Kidney (tissue), 14 donors: ENCODE measurements around the gene LMNB1. TPM values are rescaled to one million over a fixed set of nuclear protein-coding genes. Genes with fewer than 3 reads are reported as not detected.

Source experiments
- DNase-seq, 5 donors: peaks; one replicate each; pipeline ENCODE4 v3.0.0-alpha.2; 2013 to 2020
- FAIRE-seq: peaks from 2 replicates; lab custom pipeline; 2012; peaks lifted over from hg19 to GRCh38; lab: Jason Lieb, UNC
- H3K27ac ChIP-seq, 2 donors: one replicate each; pipeline ENCODE4 v1.7.0; 2013; ENCODE audit warnings: low read depth in 2 of 2, low read length in 2 of 2, inconsistent platforms in 1 of 2
- H3K27me3 ChIP-seq: one replicate; pipeline ENCODE4 v1.7.1; 2013; ENCODE audit warnings: low read length, inconsistent platforms; ENCODE audit not compliant: control insufficient read depth, insufficient read depth
- H3K36me3 ChIP-seq, 3 donors: one replicate each; pipeline versions ENCODE4 v1.7.0 to v1.7.1; 2013; ENCODE audit warnings: low read length in 3 of 3, control low read depth in 1 of 3, inconsistent platforms in 1 of 3; ENCODE audit not compliant: insufficient read depth in 3 of 3, control insufficient read depth in 2 of 3
- H3K4me1 ChIP-seq, 3 donors: one replicate each; pipeline versions ENCODE4 v1.7.0 to v1.7.1; 2013; ENCODE audit warnings: low read length in 3 of 3, inconsistent platforms in 1 of 3, low read depth in 1 of 3; ENCODE audit not compliant: control insufficient read depth in 2 of 3, insufficient read depth in 2 of 3
- H3K4me3 ChIP-seq, 3 donors: one replicate each; pipeline versions ENCODE4 v1.7.0 to v1.8.1; 2013; ENCODE audit warnings: low read length in 3 of 3, control low read depth in 1 of 3, inconsistent platforms in 1 of 3
- H3K9ac ChIP-seq, 3 donors: one replicate each; pipeline versions ENCODE4 v1.7.0 to v1.7.1; 2013; ENCODE audit warnings: low read length in 3 of 3, control low read depth in 1 of 3, inconsistent platforms in 1 of 3
- H3K9me3 ChIP-seq, 3 donors: one replicate each; pipeline versions ENCODE4 v1.7.0 to v1.7.1; 2013; ENCODE audit warnings: low read length in 3 of 3, control low read depth in 1 of 3, inconsistent platforms in 1 of 3; ENCODE audit not compliant: control insufficient read depth in 2 of 3, insufficient read depth in 1 of 3
- intact Hi-C: fragments of 100-400 bp; cut with DNase I; formaldehyde crosslinking; loops from one replicate; pipeline ENCODE4 v1.11.1; 2022
- polyA plus RNA-seq: library from polyadenylated mRNA; stranded (reverse); fragments of 350-450 nt; fragmentation: Illumina TruSeq; extraction: RNeasy Lipid Tissue Mini Kit (QIAGEN cat#74804); gene quantifications from one replicate; pipeline ENCODE4 v1.2.3, GENCODE V29; 2014; ENCODE audit warnings: low read depth, low replicate concordance; ENCODE audit not compliant: insufficient read depth
- total RNA-seq: library from RNA; stranded (reverse); fragmentation: NEBNext Ultra II Directional; extraction: Animal tissue kit (Norgen Biotek cat#: 25700); gene quantifications from one replicate; pipeline ENCODE4 v1.2.1, GENCODE V29; 2021
- TF ChIP-seq, protein P1 (sequence below): IDR thresholded peaks from 3 replicates; pipeline ENCODE4 v1.5.1; 2012; ENCODE audit warnings: mild to moderate bottlenecking, moderate library complexity, borderline replicate concordance; ENCODE audit not compliant: insufficient read depth; ENCODE audit errors: extremely low read depth
- donor health status: control.
- donor health status: control.
- donor health status: control.
- donor health status: control.
- donor health status: control.
- donor health status: DM: yes; HTN: yes; CAD: no.
- donor health status: Normal renal cell carcinoma (clear cell type).

The LMNB1 gene
- total and polyA plus RNA-seq, 2 donors from 2014 or later = 1.7 to 10.3 TPM

DNA sequence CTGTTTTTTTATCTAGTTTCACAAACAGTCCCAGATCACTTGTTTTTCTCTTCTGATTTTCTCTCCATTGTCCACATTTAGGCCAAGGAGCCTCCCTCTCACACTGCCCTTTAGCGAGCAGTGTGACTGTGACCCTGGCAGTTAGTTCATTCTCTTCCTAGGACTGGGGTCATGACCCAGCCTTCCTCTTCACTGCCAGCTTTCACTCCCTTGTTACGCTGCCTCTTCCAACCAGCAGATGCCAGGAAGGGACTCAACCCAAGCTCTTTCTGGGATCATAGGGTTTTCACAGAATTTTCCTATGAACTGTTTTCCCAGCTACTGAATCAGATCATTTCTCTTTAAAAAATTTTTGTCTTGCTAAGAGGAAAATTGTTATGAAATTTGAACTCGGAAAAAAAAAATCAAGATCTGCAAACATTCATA, 70.9 kb downstream of the LMNB1 start:
- intact Hi-C loops = no loop called here
- DNase-seq (peak in 1 of 5 donors; percentile 49), FAIRE-seq (no peak)
- Histone ChIP-seq H3K27me3 (no peaks in the 10 kb centered on the region), H3K4me1 (peaks cover 0 to 8% (median 0%) of the 10 kb centered on the region in 3 donors), H3K36me3 (no peaks in the 10 kb centered on the region), H3K27ac (no peak overlapping the region), H3K9me3 (no peaks in the 10 kb centered on the region), H3K4me3 (no peak overlapping the region), H3K9ac (no peak overlapping the region)
- TF ChIP-seq, protein P1, sequence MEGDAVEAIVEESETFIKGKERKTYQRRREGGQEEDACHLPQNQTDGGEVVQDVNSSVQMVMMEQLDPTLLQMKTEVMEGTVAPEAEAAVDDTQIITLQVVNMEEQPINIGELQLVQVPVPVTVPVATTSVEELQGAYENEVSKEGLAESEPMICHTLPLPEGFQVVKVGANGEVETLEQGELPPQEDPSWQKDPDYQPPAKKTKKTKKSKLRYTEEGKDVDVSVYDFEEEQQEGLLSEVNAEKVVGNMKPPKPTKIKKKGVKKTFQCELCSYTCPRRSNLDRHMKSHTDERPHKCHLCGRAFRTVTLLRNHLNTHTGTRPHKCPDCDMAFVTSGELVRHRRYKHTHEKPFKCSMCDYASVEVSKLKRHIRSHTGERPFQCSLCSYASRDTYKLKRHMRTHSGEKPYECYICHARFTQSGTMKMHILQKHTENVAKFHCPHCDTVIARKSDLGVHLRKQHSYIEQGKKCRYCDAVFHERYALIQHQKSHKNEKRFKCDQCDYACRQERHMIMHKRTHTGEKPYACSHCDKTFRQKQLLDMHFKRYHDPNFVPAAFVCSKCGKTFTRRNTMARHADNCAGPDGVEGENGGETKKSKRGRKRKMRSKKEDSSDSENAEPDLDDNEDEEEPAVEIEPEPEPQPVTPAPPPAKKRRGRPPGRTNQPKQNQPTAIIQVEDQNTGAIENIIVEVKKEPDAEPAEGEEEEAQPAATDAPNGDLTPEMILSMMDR = no peak

DNA sequence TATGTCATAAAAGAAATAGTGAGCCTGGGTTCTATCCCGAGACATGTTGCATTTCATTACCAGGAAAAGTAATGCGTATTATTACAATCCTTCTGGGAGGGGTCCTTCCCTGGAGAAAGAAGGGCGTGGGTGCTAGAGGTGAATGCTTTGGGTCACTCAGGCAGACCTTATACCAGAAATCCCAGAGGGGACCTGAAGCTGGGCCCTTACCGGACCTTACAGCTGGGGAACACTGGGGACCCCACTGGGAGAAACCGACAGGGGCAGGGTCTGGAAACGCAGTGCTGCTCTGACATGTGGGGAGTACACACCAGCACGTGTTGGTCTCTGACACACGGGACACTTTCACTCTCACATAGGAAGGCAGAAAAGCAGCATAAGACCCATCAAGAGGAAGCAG, 71.3 kb downstream of the LMNB1 start:
- intact Hi-C loops = no loop called here
- no peak overlapping the region for H3K27ac ChIP-seq
- FAIRE-seq (no peak), DNase-seq (peak in 1 of 5 donors; percentile 39)
- no peaks in the 10 kb centered on the region for H3K27me3 ChIP-seq
- peaks cover 0 to 8% (median 0%) of the 10 kb centered on the region in 3 donors for H3K4me1 ChIP-seq
- H3K9me3 ChIP-seq = no peaks in the 10 kb centered on the region
- no peak overlapping the region for H3K4me3 ChIP-seq
- H3K9ac ChIP-seq = no peak overlapping the region
- TF ChIP-seq, protein P1 = no peak
- no peaks in the 10 kb centered on the region for H3K36me3 ChIP-seq

DNA sequence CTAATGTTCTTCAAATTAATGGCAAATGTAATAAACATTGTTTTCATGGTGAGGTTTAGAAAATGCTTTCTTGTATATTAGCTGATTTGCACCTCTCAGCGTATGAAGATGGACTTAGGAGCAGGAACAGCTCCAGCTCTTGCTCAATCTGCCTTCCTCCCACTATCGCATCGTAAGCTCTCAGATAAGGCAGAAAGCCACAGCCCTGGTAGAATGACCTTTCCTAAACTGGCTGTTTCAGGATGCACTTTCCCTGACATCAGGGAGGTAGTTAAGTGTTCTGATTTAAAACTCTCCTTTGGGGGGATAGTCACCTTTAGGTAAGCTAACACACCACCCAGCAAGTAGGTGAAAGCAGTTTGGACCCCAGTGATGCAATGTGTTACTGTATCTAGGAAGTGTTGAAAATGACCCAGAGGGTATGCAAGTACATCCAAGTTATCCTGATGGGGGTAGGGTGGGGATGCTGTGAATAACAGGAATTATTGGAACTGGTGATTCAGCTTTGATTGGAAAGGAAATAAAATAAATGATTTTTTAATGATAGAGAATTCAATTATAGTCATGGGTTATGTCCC, 72.3 kb downstream of the LMNB1 start:
- no peak for DNase-seq
- Histone ChIP-seq H3K36me3 (no peaks in the 10 kb centered on the region), H3K4me1 (peaks cover 0 to 8% (median 0%) of the 10 kb centered on the region in 3 donors), H3K4me3 (no peak overlapping the region), H3K27me3 (no peaks in the 10 kb centered on the region), H3K9ac (no peak overlapping the region), H3K9me3 (no peaks in the 10 kb centered on the region), H3K27ac (no peak overlapping the region)
- TF ChIP-seq, protein P1 = no peak
- FAIRE-seq = no peak
- intact Hi-C loops = no loop called here
